Astrocyte of the spinal cord (primary cell): ENCODE measurements around the gene KCNQ5.

Experiments used
- DNase-seq: peaks from one replicate; pipeline ENCODE4 v3.0.0; 2011; ENCODE audit warnings: low read depth, low spot score
- H3K4me3 ChIP-seq: 2 replicates; pipeline ENCODE4 v1.5.1; 2011; ENCODE audit warnings: low read depth, mild to moderate bottlenecking, low read length, moderate library complexity
- CTCF ChIP-seq: IDR thresholded peaks from 2 replicates; pipeline ENCODE4 v1.5.1; 2012; ENCODE audit warnings: low read depth, mild to moderate bottlenecking, low read length, inconsistent platforms
- in situ Hi-C: cut with HindIII; loops from 2 replicates; pipeline ENCODE4 v1.10.0; 2017; ENCODE audit warnings: low sequenced_read_pairs

Gene KCNQ5

GRCh38 chr6:72616406-72617015, 5.4 kb upstream of the KCNQ5 start:
- peak; percentile 60 for TF ChIP-seq CTCF
- in situ Hi-C loops = loop anchor here (10.0 kb wide), 1 partner anchor 508 kb away; no protein-coding TSS in a partner anchor
- no peak overlapping the region for H3K4me3 ChIP-seq
- peak; percentile 66 for DNase-seq

- in situ Hi-C loops = loop anchor here (10.0 kb wide), 1 partner anchor 507 kb away; no protein-coding TSS in a partner anchor
- no peak overlapping the region for H3K4me3 ChIP-seq
- no peak for DNase-seq
- no peak for TF ChIP-seq CTCF
Measured at GRCh38 chr6:72617721-72618120, 4.1 kb upstream of the KCNQ5 start.

- DNase-seq = peak; percentile 44
- TF ChIP-seq CTCF = no peak
- in situ Hi-C loops = loop anchor here (10.0 kb wide), 1 partner anchor 505 kb away; no protein-coding TSS in a partner anchor
- H3K4me3 ChIP-seq = peak overlapping the region; percentile 60
Measured at GRCh38 chr6:72619883-72620696, 1.8 kb upstream of the KCNQ5 start.

GRCh38 chr6:72620871-72621290, 983 bp upstream of the KCNQ5 start:
- peak overlapping the region; percentile 60 for H3K4me3 ChIP-seq
- no peak for TF ChIP-seq CTCF
- in situ Hi-C loops = no loop called here
- DNase-seq = peak; percentile 25

- in situ Hi-C loops = no loop called here
- peak; percentile 38 for TF ChIP-seq CTCF
- peak overlapping the region; percentile 60 for H3K4me3 ChIP-seq
- DNase-seq = peak; percentile 47
Measured at GRCh38 chr6:72622094-72622940, 453 bp downstream of the KCNQ5 start.

- TF ChIP-seq CTCF = no peak
- H3K4me3 ChIP-seq = peak overlapping the region; percentile 60
- DNase-seq = no peak
- in situ Hi-C loops = no loop called here
Measured at GRCh38 chr6:72623808-72624207, 1.9 kb downstream of the KCNQ5 start.
